Measurements from ENCODE around the gene CIART. TPM values are rescaled to one million over a fixed set of nuclear protein-coding genes. Genes with fewer than 3 reads are reported as not detected.
A peak's percentile ranks its signal among the peaks of the same experiment; 100 is the strongest.

Gene CIART
- polyA plus RNA-seq, 1 of the 3 experiments (the other 2 are of a cell fraction): 3.2 TPM

- Histone ChIP-seq H3K27ac (ENCODE audit: low read depth in 2 of 2, low read length in 1 of 2) (peak overlapping the region; percentile 70 to 75; a peak in 3 of 4 replicates), H3K4me2 (peak overlapping the region; percentile 97), H3K9me3 (no peaks in the 10 kb centered on the region), H3K36me3 (replicated peaks in 1 of 2; ENCODE audit: control insufficient read depth in 1 of 2, insufficient read depth in 2 of 2, low read length in 1 of 2) (peaks cover 26 to 29% of the 10 kb centered on the region in 2 experiments), H3K79me2 (ENCODE audit: insufficient read depth) (peaks cover 27% of the 10 kb centered on the region), H3F3A (replicated peaks; ENCODE audit: insufficient read depth) (peaks cover 4% of the 10 kb centered on the region), H3K9me2 (no peaks in the 10 kb centered on the region), H4K20me1 (ENCODE audit: insufficient read depth) (no peaks in the 10 kb centered on the region), H3K4me3 (ENCODE audit: low read depth in 2 of 2, low read length in 1 of 2) (peak overlapping the region; percentile 90 to 93), H2AFZ (ENCODE audit: low read depth) (peak overlapping the region; percentile 91), H3K9ac (peak overlapping the region; percentile 92), H3K4me1 (ENCODE audit: control insufficient read depth in 1 of 2, insufficient read depth in 2 of 2, low read depth in 1 of 2, low read length in 1 of 2) (peaks cover 7 to 13% of the 10 kb centered on the region in 2 experiments; a peak in 2 of 4 replicates), H3K27me3 (ENCODE audit: insufficient read depth) (no peaks in the 10 kb centered on the region)
- under 1% methylated on average over 21 of the region's 21 CpGs for WGBS (ENCODE audit: low lambda C conversion rate)
- DNase-seq: peak; percentile 43
- ChIA-PET CTCF (interaction anchor here (1.4 to 1.6 kb wide), 3 partner anchors 11 to 13 kb away, joined by 6 to 20 read pairs (median 6); no protein-coding TSS in a partner anchor), POLR2A (interaction anchor here (0.6 to 1.3 kb wide), 4 partner anchors 9 to 29 kb away, joined by 3 to 9 read pairs (median 4); no protein-coding TSS in a partner anchor)
- TF ChIP-seq NFIC (IDR thresholded peaks at IDR 0.05; ENCODE audit: borderline replicate concordance): no peak
- no peak for TF ChIP-seq JUND (IDR thresholded peaks at IDR 0.05)
- no peak for TF ChIP-seq REST (IDR thresholded peaks at IDR 0.05; ENCODE audit: low read depth, low read length)
Observed at GRCh38 chr1:150268340-150268704, 14.0 kb upstream of the CIART start.

GRCh38 chr1:150268705-150269403 is 13.5 kb upstream of the CIART start, which contains the start of gene APH1A:
Gene APH1A, minus strand, starts transcription at chr1:150269016. Its CDS starts 206 bp downstream, at chr1:150268810.
- peaks cover 26 to 29% of the 10 kb centered on the region in 2 experiments for H3K36me3 ChIP-seq (replicated peaks in 1 of 2; ENCODE audit: control insufficient read depth in 1 of 2, insufficient read depth in 2 of 2, low read length in 1 of 2)
- ChIA-PET POLR2A (interaction anchor here (0.5 to 1.9 kb wide), 8 partner anchors 10 to 361 kb away, joined by 3 to 9 read pairs (median 3); partner anchors contain the start of genes ANP32E, ENSA, MCL1 and RPRD2), CTCF (interaction anchor here (0.5 to 1.6 kb wide), 6 partner anchors 10 to 75 kb away, joined by 3 to 20 read pairs (median 4); partner anchors contain the start of gene CA14)
- no peaks in the 10 kb centered on the region for H3K9me3 ChIP-seq
- H4K20me1 ChIP-seq (ENCODE audit: insufficient read depth): no peaks in the 10 kb centered on the region
- H3K4me3 ChIP-seq (ENCODE audit: low read depth in 2 of 2, low read length in 1 of 2): peak within 1 kb of the TSS; percentile 90 to 93
- no peaks in the 10 kb centered on the region for H3K27me3 ChIP-seq (ENCODE audit: insufficient read depth)
- peak; percentile 98 for DNase-seq
- peak within 1 kb of the TSS; percentile 91 for H2AFZ ChIP-seq (ENCODE audit: low read depth)
- peak within 1 kb of the TSS; percentile 92 for H3K9ac ChIP-seq
- H3K4me2 ChIP-seq: peak within 1 kb of the TSS; percentile 97
- H3K27ac ChIP-seq (ENCODE audit: low read depth in 2 of 2, low read length in 1 of 2): peak within 1 kb of the TSS; percentile 70 to 87
- peaks cover 27% of the 10 kb centered on the region for H3K79me2 ChIP-seq (ENCODE audit: insufficient read depth)
- peaks cover 4% of the 10 kb centered on the region for H3F3A ChIP-seq (replicated peaks; ENCODE audit: insufficient read depth)
- H3K4me1 ChIP-seq (ENCODE audit: control insufficient read depth in 1 of 2, insufficient read depth in 2 of 2, low read depth in 1 of 2, low read length in 1 of 2): peaks cover 7 to 13% of the 10 kb centered on the region in 2 experiments; a peak in 2 of 4 replicates
- no peaks in the 10 kb centered on the region for H3K9me2 ChIP-seq
- WGBS (ENCODE audit: low lambda C conversion rate): 3% methylated on average over 42 of the region's 49 CpGs
- TF ChIP-seq RFX5 (IDR thresholded peaks at IDR 0.05; ENCODE audit: low read length) (peak; percentile 9; the same call in 1 of the 2 replicates), POLR2AphosphoS5 (IDR thresholded peaks at IDR 0.05; ENCODE audit: low read depth, low read length) (peak; percentile 85), MAX (IDR thresholded peaks at IDR 0.05; ENCODE audit: low read depth) (no peak; the same call in 1 of the 2 replicates), MEF2A (IDR thresholded peaks at IDR 0.05; ENCODE audit: borderline replicate concordance, low read depth) (no peak), FOXM1 (IDR thresholded peaks at IDR 0.05; ENCODE audit: low read depth) (no peak), RXRA (IDR thresholded peaks at IDR 0.05; ENCODE audit: borderline replicate concordance, low read depth) (no peak), FOSL2 (IDR thresholded peaks at IDR 0.05; ENCODE audit: borderline replicate concordance, low read depth) (no peak), IRF3 (IDR thresholded peaks at IDR 0.05; ENCODE audit: low read depth, low read length) (no peak), NFIC (IDR thresholded peaks at IDR 0.05; ENCODE audit: borderline replicate concordance) (no peak), TAF1 (IDR thresholded peaks at IDR 0.05; ENCODE audit: borderline replicate concordance, low read depth, low read length) (peak; percentile 56; the same call in 1 of the 2 replicates), EP300 (IDR thresholded peaks at IDR 0.05; ENCODE audit: borderline replicate concordance in 1 of 2, low read depth in 1 of 2, low read length in 1 of 2) (peak in 1 of 2 experiments; percentile 24; a peak in 2 of 4 replicates), GATA2 (CRISPR knock-in tag; IDR thresholded peaks at IDR 0.05) (no peak), JUND (IDR thresholded peaks at IDR 0.05) (no peak)
- TF ChIP-seq, protein P1, sequence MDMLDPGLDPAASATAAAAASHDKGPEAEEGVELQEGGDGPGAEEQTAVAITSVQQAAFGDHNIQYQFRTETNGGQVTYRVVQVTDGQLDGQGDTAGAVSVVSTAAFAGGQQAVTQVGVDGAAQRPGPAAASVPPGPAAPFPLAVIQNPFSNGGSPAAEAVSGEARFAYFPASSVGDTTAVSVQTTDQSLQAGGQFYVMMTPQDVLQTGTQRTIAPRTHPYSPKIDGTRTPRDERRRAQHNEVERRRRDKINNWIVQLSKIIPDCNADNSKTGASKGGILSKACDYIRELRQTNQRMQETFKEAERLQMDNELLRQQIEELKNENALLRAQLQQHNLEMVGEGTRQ (IDR thresholded peaks at IDR 0.05; ENCODE audit: borderline replicate concordance, low read depth, low read length): no peak
- TF ChIP-seq, protein P2, sequence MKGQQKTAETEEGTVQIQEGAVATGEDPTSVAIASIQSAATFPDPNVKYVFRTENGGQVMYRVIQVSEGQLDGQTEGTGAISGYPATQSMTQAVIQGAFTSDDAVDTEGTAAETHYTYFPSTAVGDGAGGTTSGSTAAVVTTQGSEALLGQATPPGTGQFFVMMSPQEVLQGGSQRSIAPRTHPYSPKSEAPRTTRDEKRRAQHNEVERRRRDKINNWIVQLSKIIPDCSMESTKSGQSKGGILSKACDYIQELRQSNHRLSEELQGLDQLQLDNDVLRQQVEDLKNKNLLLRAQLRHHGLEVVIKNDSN (IDR thresholded peaks at IDR 0.05; ENCODE audit: borderline replicate concordance, low read depth): no peak
